HG02973 (cell line): ENCODE results near the gene TCOF1.

Experiments
- ATAC-seq: cut with Tn5 transposase; IDR thresholded peaks from one replicate; pipeline ENCODE4 v1.9.1; 2021; ENCODE audit warnings: moderate library complexity; ENCODE audit not compliant: unreplicated experiment

TCOF1 gene

GRCh38 chr5:150347451-150347850 is 10.0 kb upstream of the TCOF1 start:
- ATAC-seq, result no peak

GRCh38 chr5:150349681-150350275 is 7.7 kb upstream of the TCOF1 start:
- ATAC-seq, result no peak

GRCh38 chr5:150350524-150351344 is 6.8 kb upstream of the TCOF1 start:
- ATAC-seq, result peak; percentile 83

GRCh38 chr5:150352244-150353031 is 5.1 kb upstream of the TCOF1 start:
- no peak for ATAC-seq

- ATAC-seq, result no peak
Measured at GRCh38 chr5:150353032-150353675, 4.3 kb upstream of the TCOF1 start.

- ATAC-seq, result no peak
Measured at GRCh38 chr5:150355791-150356190, 1.7 kb upstream of the TCOF1 start.

GRCh38 chr5:150356575-150357294 is 762 bp upstream of the TCOF1 start:
- ATAC-seq, result no peak

GRCh38 chr5:150358261-150359095 is 981 bp downstream of the TCOF1 start:
- no peak for ATAC-seq

GRCh38 chr5:150361301-150361700 is 3.8 kb downstream of the TCOF1 start:
- ATAC-seq, result peak; percentile 24

GRCh38 chr5:150363185-150363584 is 5.7 kb downstream of the TCOF1 start:
- ATAC-seq, result no peak

GRCh38 chr5:150364004-150364403 is 6.5 kb downstream of the TCOF1 start:
- no peak for ATAC-seq

- ATAC-seq, result no peak
Measured at GRCh38 chr5:150368526-150368925, 11.0 kb downstream of the TCOF1 start.

- no peak for ATAC-seq
Measured at GRCh38 chr5:150372639-150373038, 15.1 kb downstream of the TCOF1 start.

- ATAC-seq, result no peak
Measured at GRCh38 chr5:150374651-150375050, 17.2 kb downstream of the TCOF1 start.

GRCh38 chr5:150376799-150377771 is 19.6 kb downstream of the TCOF1 start:
- ATAC-seq, result no peak

- ATAC-seq, result no peak
Measured at GRCh38 chr5:150377964-150378694, 20.6 kb downstream of the TCOF1 start.

- no peak for ATAC-seq
Measured at GRCh38 chr5:150384701-150385100, 27.2 kb downstream of the TCOF1 start.
